Mesenchymal stem cell (in vitro differentiated cells and primary cell): Measurements from ENCODE around the gene NRXN3.

Experiments
- DNase-seq: peaks from one replicate; pipeline ENCODE4 v3.0.0-alpha.2; 2013
- H2AFZ ChIP-seq: one replicate; pipeline ENCODE4 v1.6.1; 2013; ENCODE audit warnings: low read depth, mild to moderate bottlenecking, control low read depth, inconsistent platforms, low read length, moderate library complexity
- H2AK5ac ChIP-seq: 2 replicates; pipeline ENCODE4 v1.6.1; 2013; ENCODE audit warnings: low read length, moderate library complexity, mild to moderate bottlenecking, inconsistent platforms; ENCODE audit not compliant: severe bottlenecking
- H2BK120ac ChIP-seq: one replicate; pipeline ENCODE4 v1.6.1; 2013; ENCODE audit warnings: low read depth, mild to moderate bottlenecking, inconsistent platforms, low read length, moderate library complexity
- H2BK12ac ChIP-seq, 2 experiments: one replicate each; pipeline ENCODE4 v1.6.1; 2013; ENCODE audit warnings: inconsistent platforms in 2 of 2, low read length in 2 of 2, mild to moderate bottlenecking in 2 of 2, moderate library complexity in 2 of 2, control low read depth in 1 of 2
- H2BK15ac ChIP-seq: one replicate; pipeline ENCODE4 v1.6.1; 2013; ENCODE audit warnings: mild to moderate bottlenecking, low read depth, inconsistent platforms; ENCODE audit not compliant: poor library complexity, severe bottlenecking
- H2BK5ac ChIP-seq: 2 replicates; pipeline ENCODE4 v1.6.1; 2013; ENCODE audit warnings: low read depth, mild to moderate bottlenecking, low read length, control low read depth, inconsistent platforms; ENCODE audit not compliant: poor library complexity, severe bottlenecking
- H3K14ac ChIP-seq, 2 experiments: one replicate each; pipeline ENCODE4 v1.6.1; 2013; ENCODE audit warnings: inconsistent platforms in 2 of 2, low read length in 2 of 2, control low read depth in 1 of 2, mild to moderate bottlenecking in 1 of 2, moderate library complexity in 1 of 2
- H3K18ac ChIP-seq, 2 experiments: one replicate each; pipeline ENCODE4 v1.6.1; 2013; ENCODE audit warnings: inconsistent platforms in 2 of 2, low read length in 2 of 2, control low read depth in 1 of 2, low read depth in 1 of 2, mild to moderate bottlenecking in 1 of 2
- H3K23ac ChIP-seq, 2 experiments: one replicate each; pipeline ENCODE4 v1.6.1; 2013; ENCODE audit warnings: inconsistent platforms in 2 of 2, low read length in 2 of 2, mild to moderate bottlenecking in 2 of 2, moderate library complexity in 2 of 2, control low read depth in 1 of 2
- H3K27ac ChIP-seq: 2 replicates; pipeline ENCODE4 v1.5.1; 2013; ENCODE audit warnings: mild to moderate bottlenecking, moderate library complexity, low read length, control low read depth, inconsistent platforms; ENCODE audit not compliant: poor library complexity, severe bottlenecking
- H3K27me3 ChIP-seq, 2 experiments: 2 replicates each; pipeline versions ENCODE4 v1.6.1 to v1.7.0; 2013; ENCODE audit warnings: low read length in 2 of 2, mild to moderate bottlenecking in 2 of 2, moderate library complexity in 2 of 2, control low read depth in 1 of 2, inconsistent platforms in 1 of 2; ENCODE audit not compliant: control insufficient read depth in 1 of 2, insufficient read depth in 1 of 2
- H3K36me3 ChIP-seq, 2 experiments: 2 replicates each; pipeline versions ENCODE4 v1.6.1 to v1.7.0; 2013; ENCODE audit warnings: low read length in 2 of 2, control low read depth in 1 of 2, inconsistent platforms in 1 of 2, low read depth in 1 of 2, mild to moderate bottlenecking in 1 of 2; ENCODE audit not compliant: insufficient read depth in 2 of 2, control insufficient read depth in 1 of 2
- H3K4ac ChIP-seq, 2 experiments: one replicate each; pipeline ENCODE4 v1.6.1; 2013; ENCODE audit warnings: inconsistent platforms in 2 of 2, low read length in 2 of 2, mild to moderate bottlenecking in 2 of 2, moderate library complexity in 2 of 2, control low read depth in 1 of 2, low read depth in 1 of 2
- H3K4me1 ChIP-seq: 2 replicates; pipeline ENCODE4 v1.6.1; 2013; ENCODE audit warnings: low read depth, low read length, control low read depth; ENCODE audit not compliant: control insufficient read depth, insufficient read depth
- H3K4me2 ChIP-seq: 2 replicates; pipeline ENCODE4 v1.6.1; 2013; ENCODE audit warnings: low read length, mild to moderate bottlenecking, inconsistent platforms; ENCODE audit not compliant: poor library complexity, severe bottlenecking
- H3K4me3 ChIP-seq, 2 experiments: 2 replicates each; pipeline versions ENCODE4 v1.5.1 to v1.7.0; 2013; ENCODE audit warnings: low read length in 2 of 2, mild to moderate bottlenecking in 2 of 2, control low read depth in 1 of 2, low read depth in 1 of 2; ENCODE audit not compliant: insufficient read depth in 1 of 2
- H3K79me1 ChIP-seq: replicated peaks from 2 replicates; pipeline ENCODE4 v1.6.1; 2013; ENCODE audit warnings: mild to moderate bottlenecking, control low read depth, low read length, inconsistent platforms; ENCODE audit not compliant: poor library complexity, severe bottlenecking
- H3K9ac ChIP-seq: 2 replicates; pipeline ENCODE4 v1.7.0; 2013; ENCODE audit warnings: mild to moderate bottlenecking, low read length, moderate library complexity
- H3K9me3 ChIP-seq: 2 replicates; pipeline ENCODE4 v1.7.0; 2013; ENCODE audit warnings: mild to moderate bottlenecking, low read length; ENCODE audit not compliant: control insufficient read depth
- H4K8ac ChIP-seq: one replicate; pipeline ENCODE4 v1.6.1; 2013; ENCODE audit warnings: inconsistent platforms, mild to moderate bottlenecking, low read length, moderate library complexity
- H4K91ac ChIP-seq: one replicate; pipeline ENCODE4 v1.6.1; 2013; ENCODE audit warnings: mild to moderate bottlenecking, low read length, inconsistent platforms
- WGBS: methylation state at CpG from one replicate; pipeline ENCODE4 v1.1.7; 2013; ENCODE audit warnings: mixed read lengths; 5-methylcytosine and 5-hydroxymethylcytosine counted together

The NRXN3 gene

DNA sequence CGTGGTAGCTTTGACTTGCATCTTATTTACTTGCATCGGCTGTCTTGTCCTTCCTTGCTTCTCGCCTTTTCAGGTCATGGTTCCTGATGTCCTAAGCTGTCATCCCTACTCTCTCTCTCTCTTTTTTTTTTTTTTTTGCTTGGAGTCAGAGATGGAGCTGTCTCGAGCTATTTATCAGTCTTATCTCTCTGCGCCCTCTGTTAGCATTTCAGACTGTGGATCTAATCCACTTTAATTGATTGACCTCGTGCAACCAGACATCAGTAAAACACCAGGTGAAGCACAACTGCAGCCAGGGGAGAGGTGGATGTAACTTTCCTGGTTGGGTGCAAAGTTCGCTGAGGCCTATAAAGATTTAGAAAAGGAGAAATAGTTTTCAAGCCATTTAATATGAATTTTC, 1486.3 kb downstream of the NRXN3 start:
- H3K4me3 ChIP-seq, result no peak overlapping the region
- H2AFZ ChIP-seq, result no peak overlapping the region
- H3K23ac ChIP-seq, result no peak overlapping the region
- H3K4me2 ChIP-seq, result no peak overlapping the region
- H3K18ac ChIP-seq, result no peak overlapping the region
- H3K9ac ChIP-seq, result no peak overlapping the region
- no peak overlapping the region for H3K27ac ChIP-seq
- H2BK5ac ChIP-seq, result no peak overlapping the region
- WGBS, result 75% methylated on average over 7 of the region's 7 CpGs
- no peaks in the 10 kb centered on the region for H3K4me1 ChIP-seq
- no peak for DNase-seq
- H2BK120ac ChIP-seq, result no peak overlapping the region
- no peak overlapping the region for H2BK15ac ChIP-seq
- no peak overlapping the region for H2AK5ac ChIP-seq
- no peak overlapping the region for H2BK12ac ChIP-seq
- no peaks in the 10 kb centered on the region for H3K79me1 ChIP-seq
- H3K27me3 ChIP-seq, result no peaks in the 10 kb centered on the region
- no peak overlapping the region for H4K91ac ChIP-seq
- H3K36me3 ChIP-seq, result no peaks in the 10 kb centered on the region
- H3K9me3 ChIP-seq, result no peaks in the 10 kb centered on the region
- no peak overlapping the region for H3K4ac ChIP-seq
- H4K8ac ChIP-seq, result no peak overlapping the region
- H3K14ac ChIP-seq, result no peak overlapping the region

DNA sequence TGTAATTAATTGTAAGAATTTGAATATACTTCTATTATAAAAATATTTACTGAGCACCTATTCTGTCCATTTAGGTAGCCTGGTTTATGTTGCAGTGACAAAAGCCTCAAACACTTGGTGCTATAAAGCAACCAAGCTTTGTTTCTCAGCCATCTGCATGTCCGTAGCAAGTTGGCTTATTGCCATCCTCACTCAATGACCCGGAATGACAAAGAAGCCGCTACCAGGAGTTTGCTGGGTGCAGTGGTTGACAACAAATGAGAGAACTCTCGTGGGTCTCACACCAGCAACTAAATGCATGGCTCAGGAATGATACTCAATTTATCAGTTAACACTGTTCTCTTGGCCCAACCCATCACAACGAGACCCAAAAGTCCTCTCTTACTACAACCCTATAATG, 1488.0 kb downstream of the NRXN3 start:
- WGBS, result 73% methylated on average over 4 of the region's 5 CpGs
- Histone ChIP-seq H3K14ac (no peak overlapping the region), H3K4me1 (no peaks in the 10 kb centered on the region), H2BK12ac (no peak overlapping the region), H3K9ac (no peak overlapping the region), H3K18ac (no peak overlapping the region), H2AK5ac (no peak overlapping the region), H2BK120ac (no peak overlapping the region), H4K91ac (no peak overlapping the region), H3K23ac (no peak overlapping the region), H2BK15ac (no peak overlapping the region), H3K4me3 (no peak overlapping the region), H3K4ac (no peak overlapping the region), H3K9me3 (no peaks in the 10 kb centered on the region), H3K27me3 (no peaks in the 10 kb centered on the region), H3K4me2 (no peak overlapping the region), H3K27ac (no peak overlapping the region), H2AFZ (no peak overlapping the region), H3K79me1 (no peaks in the 10 kb centered on the region), H3K36me3 (no peaks in the 10 kb centered on the region), H4K8ac (no peak overlapping the region), H2BK5ac (no peak overlapping the region)
- DNase-seq, result no peak

DNA sequence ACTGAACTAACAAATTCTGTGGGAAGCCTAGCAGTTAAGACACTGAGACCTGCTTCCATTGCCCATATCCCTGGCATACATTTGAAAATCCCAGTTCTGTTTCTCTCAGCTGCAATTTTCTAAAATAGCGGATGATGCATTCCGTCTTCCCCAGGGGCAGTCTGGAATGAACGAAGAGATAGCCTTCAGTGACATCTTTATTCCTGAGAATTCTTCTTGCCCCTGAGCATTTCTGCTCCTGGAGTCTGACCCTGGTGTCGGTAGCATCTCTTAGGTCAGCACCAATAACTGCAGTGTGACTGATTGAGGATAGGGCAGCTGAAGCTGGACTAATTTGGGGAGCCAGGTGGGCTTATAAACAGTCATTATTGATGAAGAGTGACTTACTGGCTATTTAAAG, 1488.6 kb downstream of the NRXN3 start:
- 93% methylated on average over 4 of the region's 4 CpGs for WGBS
- H3K4me1 ChIP-seq, result no peaks in the 10 kb centered on the region
- no peaks in the 10 kb centered on the region for H3K9me3 ChIP-seq
- no peak overlapping the region for H2BK12ac ChIP-seq
- no peak overlapping the region for H2BK120ac ChIP-seq
- no peaks in the 10 kb centered on the region for H3K36me3 ChIP-seq
- no peak overlapping the region for H3K4me3 ChIP-seq
- no peak overlapping the region for H2AK5ac ChIP-seq
- no peak overlapping the region for H2AFZ ChIP-seq
- H4K91ac ChIP-seq, result no peak overlapping the region
- H2BK15ac ChIP-seq, result no peak overlapping the region
- no peaks in the 10 kb centered on the region for H3K79me1 ChIP-seq
- no peak for DNase-seq
- no peak overlapping the region for H3K4ac ChIP-seq
- no peak overlapping the region for H3K18ac ChIP-seq
- H3K27me3 ChIP-seq, result no peaks in the 10 kb centered on the region
- no peak overlapping the region for H3K4me2 ChIP-seq
- no peak overlapping the region for H3K27ac ChIP-seq
- H3K9ac ChIP-seq, result no peak overlapping the region
- no peak overlapping the region for H4K8ac ChIP-seq
- no peak overlapping the region for H3K14ac ChIP-seq
- no peak overlapping the region for H2BK5ac ChIP-seq
- no peak overlapping the region for H3K23ac ChIP-seq

DNA sequence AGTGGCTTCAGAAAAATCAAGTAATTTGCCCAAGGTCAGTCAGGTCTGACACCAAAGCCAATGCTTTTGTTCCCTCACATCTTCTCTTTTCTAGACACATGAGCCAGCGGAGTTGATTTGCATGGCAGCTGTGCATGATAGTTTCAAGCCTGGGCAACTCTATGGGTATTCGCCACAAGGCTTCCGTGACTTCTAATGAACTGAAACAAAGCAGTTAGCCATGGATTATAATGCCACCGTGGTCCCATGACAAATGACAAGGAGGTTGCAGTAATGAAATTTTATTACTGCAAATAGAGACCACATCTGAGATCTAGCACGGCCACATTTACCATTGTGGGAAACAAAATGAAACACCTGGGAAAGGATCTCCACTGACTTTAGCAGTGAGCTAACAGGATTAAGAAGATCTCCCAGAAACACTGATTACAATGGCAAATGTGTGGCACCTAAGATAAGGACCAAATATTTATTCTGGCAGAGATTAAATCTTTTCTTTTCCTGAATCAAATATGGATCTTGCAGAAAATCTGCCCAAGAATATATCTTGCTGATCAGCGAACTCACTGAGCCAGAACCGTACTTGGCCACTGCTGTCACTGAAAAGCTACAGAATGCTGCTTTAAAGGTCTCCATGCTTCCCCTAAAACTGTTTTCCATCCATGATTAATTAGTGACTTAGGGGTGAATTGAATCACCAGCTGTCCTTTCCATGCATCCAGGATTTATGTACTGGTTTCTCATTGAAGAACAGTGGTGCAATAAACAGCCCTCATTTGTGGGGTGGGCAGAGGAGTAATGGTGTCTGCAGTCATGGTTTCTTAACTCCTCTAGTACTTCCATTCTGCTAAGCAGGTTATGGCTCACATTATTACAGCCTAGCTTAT, 1490.1 kb downstream of the NRXN3 start:
- Histone ChIP-seq H2BK15ac (no peak overlapping the region), H2AK5ac (no peak overlapping the region), H3K4me1 (no peaks in the 10 kb centered on the region), H3K27me3 (no peaks in the 10 kb centered on the region), H3K36me3 (no peaks in the 10 kb centered on the region), H3K27ac (no peak overlapping the region), H3K23ac (no peak overlapping the region), H2AFZ (no peak overlapping the region), H4K91ac (no peak overlapping the region), H3K4ac (no peak overlapping the region), H2BK12ac (no peak overlapping the region), H2BK5ac (no peak overlapping the region), H3K18ac (no peak overlapping the region), H4K8ac (no peak overlapping the region), H3K4me3 (no peak overlapping the region), H3K9me3 (no peaks in the 10 kb centered on the region), H3K14ac (no peak overlapping the region), H3K4me2 (no peak overlapping the region), H3K79me1 (no peaks in the 10 kb centered on the region), H3K9ac (no peak overlapping the region), H2BK120ac (no peak overlapping the region)
- 80% methylated on average over 7 of the region's 7 CpGs for WGBS
- DNase-seq, result peak; percentile 1
